HG02623 (cell line): Measurements from ENCODE around the gene CALD1.

Source experiments
- ATAC-seq: cut with Tn5 transposase; IDR thresholded peaks from one replicate; pipeline ENCODE4 v1.9.1; 2021; ENCODE audit warnings: moderate library complexity; ENCODE audit not compliant: unreplicated experiment

Gene CALD1

GRCh38 chr7:134916171-134916883 lies 136.9 kb downstream of the CALD1 start:
- ATAC-seq = no peak

- peak; percentile 67 for ATAC-seq
Observed at GRCh38 chr7:134919240-134919641, 139.8 kb downstream of the CALD1 start.

GRCh38 chr7:134920026-134920753 lies 140.8 kb downstream of the CALD1 start:
- ATAC-seq = no peak

GRCh38 chr7:134922720-134923704 lies 143.6 kb downstream of the CALD1 start:
- no peak for ATAC-seq

- no peak for ATAC-seq
Observed at GRCh38 chr7:134925766-134926165, 146.3 kb downstream of the CALD1 start.

- ATAC-seq = no peak
Observed at GRCh38 chr7:134926396-134926795, 147.0 kb downstream of the CALD1 start.

- no peak for ATAC-seq
Observed at GRCh38 chr7:134927076-134927475, 147.6 kb downstream of the CALD1 start.

- ATAC-seq = no peak
Observed at GRCh38 chr7:134927723-134928122, 148.3 kb downstream of the CALD1 start.

GRCh38 chr7:134928554-134928953 lies 149.1 kb downstream of the CALD1 start:
- ATAC-seq = no peak

GRCh38 chr7:134931487-134931886 lies 152.1 kb downstream of the CALD1 start:
- no peak for ATAC-seq

- ATAC-seq = no peak
Observed at GRCh38 chr7:134932707-134933370, 153.4 kb downstream of the CALD1 start.

GRCh38 chr7:134933460-134934068 lies 154.1 kb downstream of the CALD1 start:
- no peak for ATAC-seq

- no peak for ATAC-seq
Observed at GRCh38 chr7:134935701-134936100, 156.3 kb downstream of the CALD1 start.

- ATAC-seq = no peak
Observed at GRCh38 chr7:134936893-134937510, 157.6 kb downstream of the CALD1 start.

GRCh38 chr7:134938141-134938540 lies 158.7 kb downstream of the CALD1 start:
- ATAC-seq = no peak

GRCh38 chr7:134939136-134939535 lies 159.7 kb downstream of the CALD1 start:
- no peak for ATAC-seq

GRCh38 chr7:134940729-134941128 lies 161.3 kb downstream of the CALD1 start:
- ATAC-seq = no peak

GRCh38 chr7:134941185-134941900 lies 161.9 kb downstream of the CALD1 start:
- no peak for ATAC-seq

GRCh38 chr7:134941952-134942351 lies 162.5 kb downstream of the CALD1 start:
- no peak for ATAC-seq
